Transverse colon (tissue), 4 donors: ENCODE measurements around the gene FBXL17. TPM values are rescaled to one million over a fixed set of nuclear protein-coding genes. Genes with fewer than 3 reads are reported as not detected.

Source experiments
- DNase-seq: peaks from one replicate; pipeline ENCODE4 v3.0.0-alpha.2; 2019
- H3K27ac ChIP-seq, 4 donors: fragments of 200-600 bp; sonication (generic); 2 replicates each; pipeline ENCODE4 v1.5.1; 2016 to 2018; ENCODE audit warnings: inconsistent platforms in 4 of 4
- H3K27me3 ChIP-seq: fragments of 200-600 bp; sonication (generic); 2 replicates; pipeline ENCODE4 v1.5.1; 2017; ENCODE audit warnings: inconsistent platforms
- H3K36me3 ChIP-seq, 4 donors: fragments of 200-600 bp; sonication (generic); 2 replicates each; pipeline ENCODE4 v1.5.1; 2017 to 2019; ENCODE audit warnings: inconsistent platforms in 4 of 4
- H3K4me1 ChIP-seq, 4 donors: fragments of 200-600 bp; sonication (generic); 2 replicates each; pipeline ENCODE4 v1.5.1; 2017 to 2020; ENCODE audit warnings: inconsistent platforms in 4 of 4
- H3K4me3 ChIP-seq, 4 donors: fragments of 200-600 bp; sonication (generic); 1 replicate in 1 of 4; 2 replicates in 3 of 4; pipeline versions ENCODE4 v1.5.1 to v1.6.1; 2017 to 2019; ENCODE audit warnings: inconsistent platforms in 4 of 4
- H3K9me3 ChIP-seq, 2 donors: fragments of 200-600 bp; sonication (generic); 2 replicates each; pipeline ENCODE4 v1.5.1; 2017 to 2019; ENCODE audit warnings: inconsistent platforms in 2 of 2
- EP300 ChIP-seq: sonication (generic); formaldehyde crosslinking; IDR thresholded peaks from one replicate; pipeline ENCODE4 v1.6.1; 2017; ENCODE audit warnings: antibody characterized with exemption, low read depth
- POLR2A ChIP-seq: fragments of 450-650 bp; IDR thresholded peaks from one replicate; pipeline ENCODE4 v1.6.1; 2016; ENCODE audit warnings: antibody characterized with exemption, mild to moderate bottlenecking, moderate library complexity
- POLR2AphosphoS5 ChIP-seq, 3 donors: sonication (generic); formaldehyde crosslinking; IDR thresholded peaks; one replicate each; pipeline ENCODE4 v1.6.1; 2016; ENCODE audit warnings: antibody characterized with exemption in 3 of 3
- WGBS, 2 donors: methylation state at CpG; one replicate each; pipeline ENCODE4 v1.1.5; 2018; ENCODE audit warnings: low coverage in 1 of 2; 5-methylcytosine and 5-hydroxymethylcytosine counted together
- in situ Hi-C, 4 donors: fragments of 200-750 bp; cut with MboI; loops; one replicate each; pipeline versions ENCODE4 v1.15.0 to v1.15.1; 2017; ENCODE audit warnings: low sequenced_read_pairs in 3 of 4, low pct_ligation_motif_present in 1 of 4, low pct_unique_long_range_greater_than_20kb in 1 of 4
- intact Hi-C: fragments of 100-400 bp; cut with DNase I; formaldehyde crosslinking; loops from one replicate; pipeline ENCODE4 v1.15.1; 2023; ENCODE audit warnings: low total_unique reads
- total RNA-seq, 4 donors: library from RNA; depleted of rRNA; stranded (reverse); fragments of >200 nt; gene quantifications; one replicate each; pipeline ENCODE4 v1.1.0, GENCODE V29; 2016
- TF ChIP-seq, protein P1 (sequence below), 5 experiments: fragments of 200-600 bp in 3 of 5; fragments of 450-650 bp in 2 of 5; sonication (generic) in 3 of 5; IDR thresholded peaks; 1 replicate in 2 of 5; 2 replicates in 3 of 5; pipeline ENCODE4 v1.5.1; 2016 to 2017; ENCODE audit warnings: antibody characterized with exemption in 5 of 5, inconsistent platforms in 3 of 5, mild to moderate bottlenecking in 2 of 5, moderate library complexity in 1 of 5

The FBXL17 gene
- total RNA-seq, 4 donors from 2014 or later = 17.7 to 99.5 (median 24.6) TPM

DNA sequence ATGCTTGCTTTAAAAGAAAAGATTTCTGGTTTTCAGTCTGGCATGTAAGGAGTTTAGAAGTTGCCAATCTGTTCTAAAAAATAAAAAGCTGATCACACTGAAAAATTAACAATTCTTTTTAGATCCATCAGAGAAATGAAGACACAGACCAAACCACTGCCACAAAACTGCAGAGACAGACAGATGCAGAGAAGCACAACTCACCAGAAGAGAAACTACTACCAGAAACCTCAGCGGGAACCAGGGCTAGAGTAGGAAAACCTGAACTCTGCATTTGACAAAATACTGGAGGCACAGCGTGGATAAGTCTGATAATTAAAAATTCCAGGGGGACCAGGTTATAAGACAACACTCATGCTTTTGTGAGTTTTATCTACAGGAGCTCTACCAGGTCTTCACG is 28.8 kb downstream of the FBXL17 start:
- intact Hi-C loops = no loop called here
- no peaks in the 10 kb centered on the region for H3K9me3 ChIP-seq
- TF ChIP-seq, protein P1, sequence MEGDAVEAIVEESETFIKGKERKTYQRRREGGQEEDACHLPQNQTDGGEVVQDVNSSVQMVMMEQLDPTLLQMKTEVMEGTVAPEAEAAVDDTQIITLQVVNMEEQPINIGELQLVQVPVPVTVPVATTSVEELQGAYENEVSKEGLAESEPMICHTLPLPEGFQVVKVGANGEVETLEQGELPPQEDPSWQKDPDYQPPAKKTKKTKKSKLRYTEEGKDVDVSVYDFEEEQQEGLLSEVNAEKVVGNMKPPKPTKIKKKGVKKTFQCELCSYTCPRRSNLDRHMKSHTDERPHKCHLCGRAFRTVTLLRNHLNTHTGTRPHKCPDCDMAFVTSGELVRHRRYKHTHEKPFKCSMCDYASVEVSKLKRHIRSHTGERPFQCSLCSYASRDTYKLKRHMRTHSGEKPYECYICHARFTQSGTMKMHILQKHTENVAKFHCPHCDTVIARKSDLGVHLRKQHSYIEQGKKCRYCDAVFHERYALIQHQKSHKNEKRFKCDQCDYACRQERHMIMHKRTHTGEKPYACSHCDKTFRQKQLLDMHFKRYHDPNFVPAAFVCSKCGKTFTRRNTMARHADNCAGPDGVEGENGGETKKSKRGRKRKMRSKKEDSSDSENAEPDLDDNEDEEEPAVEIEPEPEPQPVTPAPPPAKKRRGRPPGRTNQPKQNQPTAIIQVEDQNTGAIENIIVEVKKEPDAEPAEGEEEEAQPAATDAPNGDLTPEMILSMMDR (IDR thresholded peaks at IDR 0.05) = no peak
- TF ChIP-seq POLR2AphosphoS5 (IDR thresholded peaks at IDR 0.05) (no peak), POLR2A (no peak), EP300 (no peak)
- H3K27ac ChIP-seq = no peak overlapping the region
- no peak for DNase-seq
- no peaks in the 10 kb centered on the region for H3K27me3 ChIP-seq
- WGBS, 2 donors = 95 to 100% methylated on average over 2 to 3 of the region's 3 CpGs
- no peaks in the 10 kb centered on the region for H3K4me1 ChIP-seq
- H3K36me3 ChIP-seq = no peaks in the 10 kb centered on the region
- H3K4me3 ChIP-seq = no peak overlapping the region
- in situ Hi-C loops = no loop called here

DNA sequence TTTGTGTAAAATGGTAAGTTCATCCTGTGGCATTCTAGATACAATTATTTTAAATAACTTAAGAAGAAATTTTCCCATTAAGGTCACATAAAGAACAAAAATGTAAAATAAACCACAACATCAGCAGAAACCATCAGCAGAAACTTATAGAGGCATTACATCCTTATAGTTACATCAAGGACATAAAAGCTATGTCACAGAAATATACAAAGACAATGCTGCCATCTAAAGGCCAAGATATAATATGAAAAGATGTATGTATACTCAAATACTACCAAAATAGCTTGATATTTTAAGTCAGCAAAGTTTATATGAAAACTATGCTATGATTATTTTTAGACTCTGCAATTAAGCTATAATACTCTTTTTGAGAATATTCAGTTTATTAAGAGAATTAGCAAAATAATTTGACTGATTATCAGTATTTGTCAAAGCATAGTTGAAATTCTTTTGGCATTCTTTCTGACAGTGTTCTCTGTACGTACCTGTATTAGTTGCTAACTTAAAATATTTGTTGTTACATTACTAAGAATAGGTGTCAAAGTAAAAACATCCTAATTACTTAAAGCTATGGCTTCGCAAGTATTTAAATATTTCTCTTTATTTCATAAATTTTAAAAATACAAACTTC is 36.2 kb downstream of the FBXL17 start:
- Histone ChIP-seq H3K9me3 (no peaks in the 10 kb centered on the region), H3K4me1 (peaks cover 0 to 27% (median 12%) of the 10 kb centered on the region in 4 donors), H3K27ac (peak overlapping the region in 3 of 4 donors; percentile 19 to 56 (median 36)), H3K27me3 (no peaks in the 10 kb centered on the region), H3K4me3 (no peak overlapping the region), H3K36me3 (no peaks in the 10 kb centered on the region)
- DNase-seq = no peak
- TF ChIP-seq, protein P1 (IDR thresholded peaks at IDR 0.05) = peak in 4 of 5 experiments; percentile 33 to 50 (median 42)
- TF ChIP-seq POLR2A = no peak
- 81 to 92% methylated on average over 2 of the region's 2 CpGs for WGBS, 2 donors
- intact Hi-C loops = loop anchor here (10.0 kb wide), 1 partner anchor 81 kb away; no protein-coding TSS in a partner anchor
- in situ Hi-C loops = loop anchor here in 1 of 4 donors (10.0 kb wide), 1 partner anchor 81 kb away; no protein-coding TSS in a partner anchor

DNA sequence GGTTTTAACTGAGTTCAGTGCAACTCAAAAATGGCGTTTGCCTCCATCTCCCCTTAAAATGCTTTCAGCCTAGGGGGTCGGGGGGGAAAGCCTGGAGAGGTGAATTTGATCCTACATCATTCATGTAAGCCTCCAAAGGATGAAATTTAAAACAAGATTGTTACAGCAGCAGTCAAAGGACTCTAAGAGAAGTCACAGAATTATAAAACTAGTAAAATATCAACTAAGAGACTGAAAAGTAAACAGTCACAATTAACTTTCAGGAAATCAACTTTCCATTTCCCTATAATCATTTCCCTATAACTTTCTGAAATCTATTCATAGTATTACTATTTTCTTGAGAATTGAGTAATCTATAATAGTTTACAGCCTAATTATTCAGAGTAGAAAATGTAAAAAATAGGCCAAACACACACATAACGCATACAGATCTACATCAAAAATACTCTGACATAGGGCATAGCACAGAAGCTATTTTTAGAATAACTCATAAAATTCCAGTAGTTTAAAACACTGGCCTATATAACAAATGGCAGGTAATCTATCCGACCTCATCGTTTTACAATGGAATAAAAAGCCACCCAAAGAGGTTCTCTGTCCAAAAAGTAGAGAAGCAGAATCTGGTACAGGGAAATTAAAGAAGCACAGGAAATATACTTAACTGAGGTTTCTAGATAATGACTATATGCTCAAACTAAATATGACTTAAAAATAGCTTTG is 37.6 kb downstream of the FBXL17 start:
- TF ChIP-seq EP300 (no peak), POLR2A (no peak), POLR2AphosphoS5 (IDR thresholded peaks at IDR 0.05) (no peak)
- TF ChIP-seq, protein P1 (IDR thresholded peaks at IDR 0.05) = no peak
- H3K27ac ChIP-seq = peak overlapping the region; percentile 19 to 56 (median 41)
- H3K4me1 ChIP-seq = peaks cover 0 to 31% (median 12%) of the 10 kb centered on the region in 4 donors
- no peaks in the 10 kb centered on the region for H3K9me3 ChIP-seq
- DNase-seq = no peak
- no peaks in the 10 kb centered on the region for H3K36me3 ChIP-seq
- intact Hi-C loops = loop anchor here (10.0 kb wide), 1 partner anchor 79 kb away; no protein-coding TSS in a partner anchor
- H3K4me3 ChIP-seq = peak overlapping the region in 1 of 4 donors; percentile 21
- no peaks in the 10 kb centered on the region for H3K27me3 ChIP-seq
- in situ Hi-C loops = loop anchor here in 2 of 4 donors (5.0 to 10.0 kb wide), 2 partner anchors 77 to 79 kb away; no protein-coding TSS in a partner anchor
- WGBS, 2 donors = 43 to 54% methylated on average over 5 of the region's 5 CpGs

DNA sequence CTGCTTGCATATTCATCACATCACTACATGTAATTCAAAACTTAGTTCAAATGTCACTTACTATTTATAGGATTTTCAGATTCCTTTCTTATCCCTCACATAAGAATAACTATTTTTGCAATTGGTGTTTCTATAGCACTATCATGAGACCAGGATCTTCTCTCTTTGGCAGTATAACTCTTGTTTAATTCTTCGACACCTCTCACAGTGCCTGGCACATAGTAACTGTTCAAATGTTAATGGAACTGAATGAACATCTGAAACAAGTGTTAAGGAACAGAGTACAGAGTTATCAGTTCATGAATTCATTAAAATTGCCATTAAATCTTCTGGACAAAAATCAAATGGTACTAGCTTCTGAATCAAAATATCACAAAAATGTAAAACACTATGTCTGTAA is 40.0 kb downstream of the FBXL17 start:
- TF ChIP-seq EP300 = no peak
- TF ChIP-seq POLR2A = no peak
- TF ChIP-seq, protein P1 (IDR thresholded peaks at IDR 0.05) = no peak
- no peak for TF ChIP-seq POLR2AphosphoS5 (IDR thresholded peaks at IDR 0.05)
- no peaks in the 10 kb centered on the region for H3K27me3 ChIP-seq
- H3K4me1 ChIP-seq = peaks cover 0 to 37% (median 12%) of the 10 kb centered on the region in 4 donors
- no peak for DNase-seq
- 91% methylated on average over 1 of the region's 1 CpG; no CpG with 5 or more reads in 1 of the 2 donors for WGBS, 2 donors
- H3K27ac ChIP-seq = no peak overlapping the region
- no peak overlapping the region for H3K4me3 ChIP-seq
- intact Hi-C loops = loop anchor here (10.0 kb wide), 1 partner anchor 77 kb away; no protein-coding TSS in a partner anchor
- H3K36me3 ChIP-seq = no peaks in the 10 kb centered on the region
- in situ Hi-C loops = loop anchor here in 2 of 4 donors (5.0 to 10.0 kb wide), 2 partner anchors 75 to 77 kb away; no protein-coding TSS in a partner anchor
- no peaks in the 10 kb centered on the region for H3K9me3 ChIP-seq
